ENCODE data around the gene RPL5.

DNA sequence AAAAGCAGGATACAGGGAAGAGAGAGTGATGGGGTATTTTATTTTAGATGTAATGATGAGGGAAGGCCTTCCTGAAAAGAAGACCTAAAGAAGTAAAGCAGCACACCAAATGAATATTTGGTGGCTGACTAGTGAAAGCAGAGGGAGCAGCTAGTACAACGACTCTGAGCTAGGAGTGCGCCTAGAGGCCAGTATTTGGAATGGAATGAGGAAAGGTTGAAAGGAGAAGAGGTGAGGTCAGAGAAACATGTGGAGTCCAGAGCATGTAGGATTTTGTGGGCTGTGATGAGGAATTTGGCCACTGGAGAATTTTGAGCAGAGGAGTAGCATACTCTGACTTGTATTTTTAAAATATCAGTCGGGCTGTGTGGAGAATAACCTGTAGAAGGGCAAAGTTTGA is 11.8 kb upstream of the RPL5 start:
- TF ChIP-seq, protein P1, sequence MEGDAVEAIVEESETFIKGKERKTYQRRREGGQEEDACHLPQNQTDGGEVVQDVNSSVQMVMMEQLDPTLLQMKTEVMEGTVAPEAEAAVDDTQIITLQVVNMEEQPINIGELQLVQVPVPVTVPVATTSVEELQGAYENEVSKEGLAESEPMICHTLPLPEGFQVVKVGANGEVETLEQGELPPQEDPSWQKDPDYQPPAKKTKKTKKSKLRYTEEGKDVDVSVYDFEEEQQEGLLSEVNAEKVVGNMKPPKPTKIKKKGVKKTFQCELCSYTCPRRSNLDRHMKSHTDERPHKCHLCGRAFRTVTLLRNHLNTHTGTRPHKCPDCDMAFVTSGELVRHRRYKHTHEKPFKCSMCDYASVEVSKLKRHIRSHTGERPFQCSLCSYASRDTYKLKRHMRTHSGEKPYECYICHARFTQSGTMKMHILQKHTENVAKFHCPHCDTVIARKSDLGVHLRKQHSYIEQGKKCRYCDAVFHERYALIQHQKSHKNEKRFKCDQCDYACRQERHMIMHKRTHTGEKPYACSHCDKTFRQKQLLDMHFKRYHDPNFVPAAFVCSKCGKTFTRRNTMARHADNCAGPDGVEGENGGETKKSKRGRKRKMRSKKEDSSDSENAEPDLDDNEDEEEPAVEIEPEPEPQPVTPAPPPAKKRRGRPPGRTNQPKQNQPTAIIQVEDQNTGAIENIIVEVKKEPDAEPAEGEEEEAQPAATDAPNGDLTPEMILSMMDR (IDR thresholded peaks at IDR 0.05; ENCODE audit: low read length): no peak
- TF ChIP-seq EZH2 (optimal IDR thresholded peaks at IDR 0.05; ENCODE audit: low read depth, low read length): no peak
